IMR-90 (cell line): Measurements from ENCODE around the gene DCAKD.

Experiments used
- CTCF ChIP-seq: conservative IDR thresholded peaks from 2 replicates; pipeline ENCODE4 v1.5.1; 2012; ENCODE audit warnings: mild to moderate bottlenecking, low read depth, low read length, improper control_type of control experiment
- MXI1 ChIP-seq: IDR thresholded peaks from 2 replicates; pipeline ENCODE4 v1.6.1; 2012; ENCODE audit warnings: low read depth, mild to moderate bottlenecking, low read length, moderate library complexity, borderline replicate concordance

- TF ChIP-seq CTCF (no peak), MXI1 (no peak)
Observed at GRCh38 chr17:45063198-45063597, 11.8 kb upstream of the DCAKD start.
